ENCODE measurements around the gene ZYG11B. TPM values are rescaled to one million over a fixed set of nuclear protein-coding genes. Genes with fewer than 3 reads are reported as not detected.
"Not testable (repeated sequence)": the region's sequence is repeated elsewhere in the genome, so short reads cannot be mapped to it uniquely, and the experiment has no call there.

ZYG11B gene
- total RNA-seq, 1 donor, result 31.1 TPM

GRCh38 chr1:52767596-52768280 lies 41.5 kb downstream of the ZYG11B start:
- H3K9me3 ChIP-seq (ENCODE audit: low read depth, low read length), result no peaks in the 10 kb centered on the region
- no peaks in the 10 kb centered on the region for H3K27me3 ChIP-seq (ENCODE audit: insufficient read depth, low read length)
- H3K4me1 ChIP-seq (ENCODE audit: insufficient read depth, low read length), result peaks cover 8% of the 10 kb centered on the region
- no peak overlapping the region for H3K4me3 ChIP-seq (ENCODE audit: low read length)

- H3K4me1 ChIP-seq (ENCODE audit: insufficient read depth, low read length), result peaks cover 8% of the 10 kb centered on the region
- H3K9me3 ChIP-seq (ENCODE audit: low read depth, low read length), result no peaks in the 10 kb centered on the region
- no peak overlapping the region for H3K4me3 ChIP-seq (ENCODE audit: low read length)
- H3K27me3 ChIP-seq (ENCODE audit: insufficient read depth, low read length), result no peaks in the 10 kb centered on the region
Observed at GRCh38 chr1:52769346-52770033, 43.2 kb downstream of the ZYG11B start.

- Histone ChIP-seq H3K27me3 (ENCODE audit: insufficient read depth, low read length) (no peaks in the 10 kb centered on the region), H3K4me3 (ENCODE audit: low read length) (no peak overlapping the region), H3K9me3 (ENCODE audit: low read depth, low read length) (no peaks in the 10 kb centered on the region), H3K4me1 (ENCODE audit: insufficient read depth, low read length) (peaks cover 8% of the 10 kb centered on the region)
Observed at GRCh38 chr1:52771384-52771783, 45.1 kb downstream of the ZYG11B start.

- no peaks in the 10 kb centered on the region for H3K9me3 ChIP-seq (ENCODE audit: low read depth, low read length)
- H3K27me3 ChIP-seq (ENCODE audit: insufficient read depth, low read length), result no peaks in the 10 kb centered on the region
- H3K4me1 ChIP-seq (ENCODE audit: insufficient read depth, low read length), result no peaks in the 10 kb centered on the region
- no peak overlapping the region for H3K4me3 ChIP-seq (ENCODE audit: low read length)
Observed at GRCh38 chr1:52786148-52786547, 59.9 kb downstream of the ZYG11B start.

- not testable (repeated sequence) for H3K4me1 ChIP-seq (ENCODE audit: insufficient read depth, low read length); H3K27me3 ChIP-seq (ENCODE audit: insufficient read depth, low read length); H3K9me3 ChIP-seq (ENCODE audit: low read depth, low read length); H3K4me3 ChIP-seq (ENCODE audit: low read length)
Observed at GRCh38 chr1:52790429-52790828, 64.2 kb downstream of the ZYG11B start.

GRCh38 chr1:52792036-52792435 lies 65.8 kb downstream of the ZYG11B start:
- Histone ChIP-seq H3K4me1 (ENCODE audit: insufficient read depth, low read length) (peaks cover 6% of the 10 kb centered on the region), H3K4me3 (ENCODE audit: low read length) (no peak overlapping the region), H3K27me3 (ENCODE audit: insufficient read depth, low read length) (no peaks in the 10 kb centered on the region), H3K9me3 (ENCODE audit: low read depth, low read length) (no peaks in the 10 kb centered on the region)

GRCh38 chr1:52793717-52794116 lies 67.5 kb downstream of the ZYG11B start:
- H3K27me3 ChIP-seq (ENCODE audit: insufficient read depth, low read length); H3K9me3 ChIP-seq (ENCODE audit: low read depth, low read length); H3K4me3 ChIP-seq (ENCODE audit: low read length); H3K4me1 ChIP-seq (ENCODE audit: insufficient read depth, low read length): not testable (repeated sequence)

GRCh38 chr1:52795464-52795863 lies 69.2 kb downstream of the ZYG11B start:
- H3K27me3 ChIP-seq (ENCODE audit: insufficient read depth, low read length), result no peaks in the 10 kb centered on the region
- no peak overlapping the region for H3K4me3 ChIP-seq (ENCODE audit: low read length)
- peaks cover 9% of the 10 kb centered on the region for H3K4me1 ChIP-seq (ENCODE audit: insufficient read depth, low read length)
- no peaks in the 10 kb centered on the region for H3K9me3 ChIP-seq (ENCODE audit: low read depth, low read length)

- Histone ChIP-seq H3K4me1 (ENCODE audit: insufficient read depth, low read length) (peaks cover 9% of the 10 kb centered on the region), H3K9me3 (ENCODE audit: low read depth, low read length) (no peaks in the 10 kb centered on the region), H3K27me3 (ENCODE audit: insufficient read depth, low read length) (no peaks in the 10 kb centered on the region), H3K4me3 (ENCODE audit: low read length) (no peak overlapping the region)
Observed at GRCh38 chr1:52798331-52798730, 72.1 kb downstream of the ZYG11B start.

GRCh38 chr1:52801011-52801410 lies 74.8 kb downstream of the ZYG11B start:
- H3K27me3 ChIP-seq (ENCODE audit: insufficient read depth, low read length), result no peaks in the 10 kb centered on the region
- H3K4me3 ChIP-seq (ENCODE audit: low read length), result no peak overlapping the region
- peaks cover 3% of the 10 kb centered on the region for H3K4me1 ChIP-seq (ENCODE audit: insufficient read depth, low read length)
- no peaks in the 10 kb centered on the region for H3K9me3 ChIP-seq (ENCODE audit: low read depth, low read length)

- not testable (repeated sequence) for H3K4me1 ChIP-seq (ENCODE audit: insufficient read depth, low read length); H3K27me3 ChIP-seq (ENCODE audit: insufficient read depth, low read length); H3K4me3 ChIP-seq (ENCODE audit: low read length); H3K9me3 ChIP-seq (ENCODE audit: low read depth, low read length)
Observed at GRCh38 chr1:52804083-52804482, 77.8 kb downstream of the ZYG11B start.

- Histone ChIP-seq H3K27me3 (ENCODE audit: insufficient read depth, low read length) (no peaks in the 10 kb centered on the region), H3K9me3 (ENCODE audit: low read depth, low read length) (no peaks in the 10 kb centered on the region), H3K4me3 (ENCODE audit: low read length) (no peak overlapping the region), H3K4me1 (ENCODE audit: insufficient read depth, low read length) (no peaks in the 10 kb centered on the region)
Observed at GRCh38 chr1:52814465-52814864, 88.2 kb downstream of the ZYG11B start.

- not testable (repeated sequence) for H3K9me3 ChIP-seq (ENCODE audit: low read depth, low read length); H3K27me3 ChIP-seq (ENCODE audit: insufficient read depth, low read length); H3K4me3 ChIP-seq (ENCODE audit: low read length); H3K4me1 ChIP-seq (ENCODE audit: insufficient read depth, low read length)
Observed at GRCh38 chr1:52820830-52821229, 94.6 kb downstream of the ZYG11B start.

GRCh38 chr1:52825868-52826267 lies 99.6 kb downstream of the ZYG11B start:
- Histone ChIP-seq H3K4me3 (ENCODE audit: low read length) (no peak overlapping the region), H3K27me3 (ENCODE audit: insufficient read depth, low read length) (no peaks in the 10 kb centered on the region), H3K4me1 (ENCODE audit: insufficient read depth, low read length) (no peaks in the 10 kb centered on the region), H3K9me3 (ENCODE audit: low read depth, low read length) (no peaks in the 10 kb centered on the region)

- no peaks in the 10 kb centered on the region for H3K9me3 ChIP-seq (ENCODE audit: low read depth, low read length)
- no peaks in the 10 kb centered on the region for H3K27me3 ChIP-seq (ENCODE audit: insufficient read depth, low read length)
- no peaks in the 10 kb centered on the region for H3K4me1 ChIP-seq (ENCODE audit: insufficient read depth, low read length)
- no peak overlapping the region for H3K4me3 ChIP-seq (ENCODE audit: low read length)
Observed at GRCh38 chr1:52834798-52835197, 108.5 kb downstream of the ZYG11B start.

- Histone ChIP-seq H3K4me3 (ENCODE audit: low read length) (no peak overlapping the region), H3K27me3 (ENCODE audit: insufficient read depth, low read length) (peaks cover 5% of the 10 kb centered on the region), H3K9me3 (ENCODE audit: low read depth, low read length) (no peaks in the 10 kb centered on the region), H3K4me1 (ENCODE audit: insufficient read depth, low read length) (no peaks in the 10 kb centered on the region)
Observed at GRCh38 chr1:52836035-52836434, 109.8 kb downstream of the ZYG11B start.
